NCI-H1930 (cell line): ENCODE measurements around the gene TUBB.
"Not testable (repeated sequence)": the region's sequence is repeated elsewhere in the genome, so short reads cannot be mapped to it uniquely, and the experiment has no call there.

Experiments used
- DNase-seq, 2 experiments: peaks; one replicate each; lab custom pipeline; 2025; lab: John Stamatoyannopoulos, UW

Gene TUBB

DNA sequence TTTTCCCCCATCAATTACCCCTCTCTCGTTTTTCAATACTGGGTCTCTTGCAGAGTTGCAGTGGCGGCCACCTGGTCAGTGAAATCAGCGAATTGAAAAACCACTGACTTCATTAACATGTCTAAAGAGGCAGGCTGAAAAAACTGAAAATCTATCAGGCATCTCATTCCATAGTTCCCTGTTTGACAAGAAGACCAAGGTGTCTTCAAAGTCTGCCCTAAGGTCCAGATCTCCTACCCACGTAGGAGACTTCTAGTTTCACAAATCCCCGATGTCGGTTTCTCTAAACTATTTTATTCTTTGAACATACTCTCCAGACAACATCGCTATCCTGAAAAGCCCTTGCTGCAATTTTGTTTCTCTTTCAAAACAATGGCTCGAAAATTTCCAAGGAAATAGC lies 796 bp upstream of the TUBB start:
- DNase-seq = no peak

- peak; percentile 51 to 67 for DNase-seq
Measured at GRCh38 chr6:30720738-30721197, 616 bp downstream of the TUBB start.

DNA sequence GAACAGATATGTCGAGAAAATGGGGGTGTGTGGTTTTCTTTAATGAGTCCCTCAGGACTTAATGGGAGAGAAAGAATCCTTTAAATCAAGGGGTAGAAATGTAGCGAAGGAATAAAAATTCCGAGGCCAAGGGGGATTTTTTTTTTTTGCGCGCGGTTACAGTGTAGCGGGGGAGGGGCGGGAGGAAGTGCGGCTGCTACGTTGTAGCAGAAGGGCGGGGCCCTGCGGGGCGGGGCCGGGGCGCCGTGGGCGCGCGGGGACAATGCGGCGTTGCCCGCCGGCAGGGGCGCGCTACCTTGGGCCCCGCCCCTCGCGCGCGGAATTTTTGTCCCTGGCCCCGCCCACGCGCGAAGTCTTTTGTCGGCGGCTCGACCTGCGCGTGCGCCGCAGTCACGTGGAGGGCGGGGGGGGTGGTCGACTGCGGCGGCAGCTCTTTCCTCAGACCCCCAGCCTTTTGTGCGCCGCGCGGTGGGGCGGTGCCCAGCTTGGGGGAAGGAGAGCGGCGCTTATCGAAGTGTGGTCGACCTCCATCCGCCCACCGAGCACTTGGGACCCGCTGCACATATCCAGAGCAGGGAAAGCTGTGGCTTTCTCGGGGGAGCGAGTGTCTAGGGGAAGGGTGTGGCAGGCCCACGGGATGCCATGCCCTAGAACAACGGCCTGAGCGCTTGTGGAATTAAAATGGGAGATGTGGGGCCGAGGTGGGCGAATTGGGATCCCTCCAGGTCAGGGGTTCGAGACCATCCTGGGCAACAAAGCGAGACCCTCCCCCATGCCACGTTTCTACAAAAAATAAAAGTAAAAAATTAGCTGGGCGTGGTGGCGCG lies 1.3 kb downstream of the TUBB start:
- peak; percentile 79 to 90 for DNase-seq

DNA sequence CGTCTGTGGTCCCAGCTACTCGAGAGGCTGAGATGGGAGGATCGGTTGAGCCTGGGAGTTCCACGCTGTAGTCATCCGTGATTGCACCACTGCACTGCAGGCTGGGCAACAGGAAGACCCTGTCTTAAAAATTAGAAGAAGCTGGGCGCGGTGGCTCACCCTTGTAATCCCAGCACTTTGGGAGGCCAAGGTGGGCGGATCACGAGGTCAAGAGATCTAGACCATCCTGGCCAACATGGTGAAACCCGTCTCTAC lies 1.8 kb downstream of the TUBB start:
- DNase-seq = not testable (repeated sequence)

- DNase-seq = peak; percentile 37 to 75
Measured at GRCh38 chr6:30722280-30723112, 2.3 kb downstream of the TUBB start.

DNA sequence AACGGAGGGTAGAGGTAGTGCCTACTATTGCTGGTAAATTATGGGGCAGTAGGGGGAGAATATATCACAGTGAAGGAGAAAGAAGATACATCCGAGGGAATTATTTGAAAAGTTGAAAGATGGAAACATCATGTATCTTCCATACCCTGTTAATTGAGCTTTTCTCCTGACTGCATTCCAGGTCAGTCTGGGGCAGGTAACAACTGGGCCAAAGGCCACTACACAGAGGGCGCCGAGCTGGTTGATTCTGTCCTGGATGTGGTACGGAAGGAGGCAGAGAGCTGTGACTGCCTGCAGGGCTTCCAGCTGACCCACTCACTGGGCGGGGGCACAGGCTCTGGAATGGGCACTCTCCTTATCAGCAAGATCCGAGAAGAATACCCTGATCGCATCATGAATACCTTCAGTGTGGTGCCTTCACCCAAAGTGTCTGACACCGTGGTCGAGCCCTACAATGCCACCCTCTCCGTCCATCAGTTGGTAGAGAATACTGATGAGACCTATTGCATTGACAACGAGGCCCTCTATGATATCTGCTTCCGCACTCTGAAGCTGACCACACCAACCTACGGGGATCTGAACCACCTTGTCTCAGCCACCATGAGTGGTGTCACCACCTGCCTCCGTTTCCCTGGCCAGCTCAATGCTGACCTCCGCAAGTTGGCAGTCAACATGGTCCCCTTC lies 3.1 kb downstream of the TUBB start:
- DNase-seq = not testable (repeated sequence)

DNA sequence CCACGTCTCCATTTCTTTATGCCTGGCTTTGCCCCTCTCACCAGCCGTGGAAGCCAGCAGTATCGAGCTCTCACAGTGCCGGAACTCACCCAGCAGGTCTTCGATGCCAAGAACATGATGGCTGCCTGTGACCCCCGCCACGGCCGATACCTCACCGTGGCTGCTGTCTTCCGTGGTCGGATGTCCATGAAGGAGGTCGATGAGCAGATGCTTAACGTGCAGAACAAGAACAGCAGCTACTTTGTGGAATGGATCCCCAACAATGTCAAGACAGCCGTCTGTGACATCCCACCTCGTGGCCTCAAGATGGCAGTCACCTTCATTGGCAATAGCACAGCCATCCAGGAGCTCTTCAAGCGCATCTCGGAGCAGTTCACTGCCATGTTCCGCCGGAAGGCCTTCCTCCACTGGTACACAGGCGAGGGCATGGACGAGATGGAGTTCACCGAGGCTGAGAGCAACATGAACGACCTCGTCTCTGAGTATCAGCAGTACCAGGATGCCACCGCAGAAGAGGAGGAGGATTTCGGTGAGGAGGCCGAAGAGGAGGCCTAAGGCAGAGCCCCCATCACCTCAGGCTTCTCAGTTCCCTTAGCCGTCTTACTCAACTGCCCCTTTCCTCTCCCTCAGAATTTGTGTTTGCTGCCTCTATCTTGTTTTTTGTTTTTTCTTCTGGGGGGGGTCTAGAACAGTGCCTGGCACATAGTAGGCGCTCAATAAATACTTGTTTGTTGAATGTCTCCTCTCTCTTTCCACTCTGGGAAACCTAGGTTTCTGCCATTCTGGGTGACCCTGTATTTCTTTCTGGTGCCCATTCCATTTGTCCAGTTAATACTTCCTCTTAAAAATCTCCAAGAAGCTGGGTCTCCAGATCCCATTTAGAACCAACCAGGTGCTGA lies 3.9 kb downstream of the TUBB start:
- not testable (repeated sequence) for DNase-seq

DNA sequence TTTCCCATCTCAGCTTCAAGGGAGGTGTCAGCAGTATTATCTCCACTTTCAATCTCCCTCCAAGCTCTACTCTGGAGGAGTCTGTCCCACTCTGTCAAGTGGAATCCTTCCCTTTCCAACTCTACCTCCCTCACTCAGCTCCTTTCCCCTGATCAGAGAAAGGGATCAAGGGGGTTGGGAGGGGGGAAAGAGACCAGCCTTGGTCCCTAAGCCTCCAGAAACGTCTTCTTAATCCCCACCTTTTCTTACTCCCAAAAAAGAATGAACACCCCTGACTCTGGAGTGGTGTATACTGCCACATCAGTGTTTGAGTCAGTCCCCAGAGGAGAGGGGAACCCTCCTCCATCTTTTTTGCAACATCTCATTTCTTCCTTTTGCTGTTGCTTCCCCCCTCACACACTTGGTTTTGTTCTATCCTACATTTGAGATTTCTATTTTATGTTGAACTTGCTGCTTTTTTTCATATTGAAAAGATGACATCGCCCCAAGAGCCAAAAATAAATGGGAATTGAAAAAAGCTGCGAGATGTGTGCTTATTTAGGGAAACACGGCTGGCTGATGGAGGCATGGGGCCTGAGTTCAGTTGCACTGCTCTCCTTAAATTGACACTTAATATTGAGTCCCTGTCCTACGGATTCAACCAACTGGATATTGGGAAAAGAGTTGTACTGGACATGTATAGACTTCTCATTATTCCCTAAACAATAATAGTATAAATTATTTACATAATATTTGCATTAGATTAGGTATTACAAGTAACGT lies 4.9 kb downstream of the TUBB start:
- DNase-seq = no peak

GRCh38 chr6:30725713-30726505 lies 5.8 kb downstream of the TUBB start:
- no peak for DNase-seq

DNA sequence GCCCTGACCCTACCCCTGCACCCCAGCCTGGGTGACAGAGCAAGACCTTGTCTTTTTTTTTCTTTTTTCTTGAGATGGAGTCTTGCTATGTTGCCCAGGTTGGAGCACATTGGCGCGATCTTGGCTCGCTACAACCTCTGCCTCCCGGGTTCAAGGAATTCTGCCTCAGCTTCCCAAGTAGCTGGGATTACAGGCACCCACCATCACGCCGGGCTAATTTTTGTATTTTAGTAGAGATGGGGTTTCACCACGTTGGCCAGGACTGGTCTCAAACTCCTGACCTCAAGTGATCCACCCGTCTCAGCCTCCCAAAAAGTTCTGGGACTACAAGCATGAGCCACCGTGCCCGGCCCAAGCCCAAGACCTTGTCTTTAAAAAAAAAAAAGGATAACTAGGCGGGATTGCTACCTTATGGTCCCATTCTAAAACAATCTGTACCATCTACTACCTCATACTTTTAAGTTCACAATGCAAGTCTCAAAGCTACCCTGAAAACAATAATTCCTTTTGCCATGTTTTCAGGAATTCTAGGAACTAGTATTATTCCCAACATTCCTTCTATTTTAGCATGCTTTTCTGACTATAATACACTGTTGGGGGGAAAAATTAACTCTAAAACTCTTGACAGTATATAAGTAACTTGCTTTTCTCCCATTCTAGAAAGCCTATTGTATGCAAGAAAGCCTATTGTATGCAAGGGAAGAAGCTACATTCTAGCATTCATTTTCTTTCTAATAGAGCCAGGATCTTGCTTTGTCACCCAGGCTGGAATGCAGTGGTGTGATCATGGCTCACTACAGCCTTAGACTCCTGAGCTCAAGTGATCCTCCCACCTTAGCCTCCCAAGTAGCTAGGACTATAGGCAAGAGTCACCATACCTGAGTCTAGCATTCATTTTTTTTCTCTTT lies 6.6 kb downstream of the TUBB start:
- no peak for DNase-seq

DNA sequence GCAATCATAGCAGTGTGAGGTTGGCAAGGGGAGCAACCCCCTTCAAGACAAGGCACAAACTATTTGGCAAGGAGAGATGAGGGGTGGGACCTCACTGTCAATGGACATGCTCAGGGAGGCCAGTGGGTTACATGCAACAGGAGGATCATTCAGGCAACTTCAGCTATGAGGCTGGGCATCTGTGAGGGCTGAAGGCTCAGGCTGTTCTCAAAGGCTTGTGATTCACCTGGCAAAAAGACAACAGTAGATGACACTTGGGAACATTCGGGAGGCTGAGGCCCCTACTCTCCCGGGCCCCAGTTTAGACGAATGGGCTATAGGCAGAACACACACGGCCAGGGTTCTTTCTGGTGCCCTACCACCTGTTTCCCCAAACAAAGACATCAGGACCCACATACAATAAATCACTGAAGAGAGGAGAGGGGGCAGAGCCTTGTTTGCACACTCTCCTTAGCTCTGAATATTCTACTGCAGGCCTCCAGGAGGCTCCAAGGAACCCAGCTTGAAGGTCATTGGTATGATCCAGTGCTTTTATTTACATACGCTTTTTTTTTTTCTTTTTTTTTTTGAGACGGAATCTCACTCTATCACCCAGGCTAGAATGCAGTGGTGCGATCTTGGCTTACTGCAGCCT lies 7.9 kb downstream of the TUBB start:
- no peak for DNase-seq

- no peak for DNase-seq
Measured at GRCh38 chr6:30730601-30731435, 10.7 kb downstream of the TUBB start.

GRCh38 chr6:30732237-30732943 lies 12.2 kb downstream of the TUBB start:
- DNase-seq = no peak

- DNase-seq = no peak
Measured at GRCh38 chr6:30735668-30736314, 15.6 kb downstream of the TUBB start.

- no peak for DNase-seq
Measured at GRCh38 chr6:30738532-30738931, 18.4 kb downstream of the TUBB start.

DNA sequence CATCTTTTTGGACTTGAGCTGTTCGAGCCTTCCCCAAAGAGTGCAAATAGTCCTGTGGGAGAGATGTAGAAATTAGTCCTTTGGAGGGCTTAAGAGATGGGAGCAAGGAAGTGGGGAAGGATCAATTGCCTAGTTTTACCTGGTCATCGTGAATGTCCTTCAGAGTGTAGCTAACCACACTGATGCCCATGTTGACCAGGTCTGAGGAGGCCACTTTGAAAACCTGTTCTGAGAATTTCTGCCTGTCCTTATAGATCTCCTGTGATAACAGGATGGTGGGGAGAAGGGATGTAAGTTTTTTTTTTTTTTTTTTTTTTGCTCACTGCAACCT lies 20.4 kb downstream of the TUBB start:
- DNase-seq = no peak
